Measurements from ENCODE around the gene C1S.
"Not testable (repeated sequence)": the region's sequence is repeated elsewhere in the genome, so short reads cannot be mapped to it uniquely, and the experiment has no call there.

The C1S gene

GRCh38 chr12:7081037-7081436 is 20.5 kb downstream of the C1S start:
- DNase-seq = no peak

GRCh38 chr12:7083125-7083524 is 22.6 kb downstream of the C1S start:
- no peak for DNase-seq

GRCh38 chr12:7089196-7089871 is 28.8 kb downstream of the C1S start:
- no peak for DNase-seq

- no peak for DNase-seq
Observed at GRCh38 chr12:7090222-7090998, 29.9 kb downstream of the C1S start.

GRCh38 chr12:7091171-7091570 is 30.7 kb downstream of the C1S start:
- no peak for DNase-seq

GRCh38 chr12:7091660-7092228 is 31.2 kb downstream of the C1S start:
- no peak for DNase-seq

GRCh38 chr12:7092229-7092985 is 31.9 kb downstream of the C1S start, which contains the start of gene C1R:
TSS of gene C1R (minus strand) at chr12:7092445. CDS start at chr12:7092388, 57 bp downstream.
- DNase-seq = peak; percentile 48

- no peak for DNase-seq
Observed at GRCh38 chr12:7092986-7093460, 32.5 kb downstream of the C1S start.

GRCh38 chr12:7093486-7093885 is 33.0 kb downstream of the C1S start:
- no peak for DNase-seq

GRCh38 chr12:7093892-7094291 is 33.4 kb downstream of the C1S start:
- DNase-seq = no peak

- DNase-seq = no peak
Observed at GRCh38 chr12:7096006-7096932, 35.8 kb downstream of the C1S start.

- no peak for DNase-seq
Observed at GRCh38 chr12:7096979-7097378, 36.5 kb downstream of the C1S start.

- no peak for DNase-seq
Observed at GRCh38 chr12:7099290-7099996, 38.9 kb downstream of the C1S start.

- DNase-seq = no peak
Observed at GRCh38 chr12:7100239-7100638, 39.7 kb downstream of the C1S start.

GRCh38 chr12:7101047-7101693 is 40.7 kb downstream of the C1S start:
- no peak for DNase-seq

- DNase-seq = no peak
Observed at GRCh38 chr12:7101694-7102131, 41.2 kb downstream of the C1S start.

GRCh38 chr12:7102582-7102981 is 42.1 kb downstream of the C1S start:
- no peak for DNase-seq

GRCh38 chr12:7103837-7104584 is 43.5 kb downstream of the C1S start:
- DNase-seq = no peak

- DNase-seq = no peak
Observed at GRCh38 chr12:7106082-7106481, 45.6 kb downstream of the C1S start.

GRCh38 chr12:7107181-7107580 is 46.7 kb downstream of the C1S start:
- DNase-seq = not testable (repeated sequence)

Data from midbrain (tissue), 1 donor.